K562 (cell line): ENCODE measurements around the gene SCYL1. TPM values are rescaled to one million over a fixed set of nuclear protein-coding genes. Genes with fewer than 3 reads are reported as not detected.

Experiments
- ATF4 ChIP-seq: fragments of 450-650 bp; formaldehyde crosslinking; IDR thresholded peaks from 2 replicates; pipeline ENCODE4 v1.4.0; 2022; ENCODE audit warnings: mild to moderate bottlenecking, moderate library complexity
- CEBPB ChIP-seq: fragments of 450-650 bp; IDR thresholded peaks from 2 replicates; pipeline ENCODE4 v1.6.1; 2016; ENCODE audit warnings: missing genetic modification characterization, missing compliant biosample characterization
- CLOCK ChIP-seq: fragments of 250-450 bp; sonication (Bioruptor Pico); IDR thresholded peaks from 2 replicates; pipeline ENCODE4 v1.4.0; 2020; ENCODE audit warnings: mild to moderate bottlenecking, moderate library complexity, borderline replicate concordance
- HMBOX1 ChIP-seq: sonication (generic); IDR thresholded peaks from 2 replicates; pipeline ENCODE4 v1.6.1; 2016
- KDM1A ChIP-seq, 2 experiments: fragments of 450-650 bp; IDR thresholded peaks; 2 replicates each; pipeline ENCODE4 v1.6.1; 2016; ENCODE audit warnings: mild to moderate bottlenecking in 2 of 2
- SMAD1 ChIP-seq: fragments of 150-350 bp; IDR thresholded peaks from 2 replicates; pipeline ENCODE4 v1.6.1; 2014; ENCODE audit warnings: low read length, low read depth; ENCODE audit not compliant: partially characterized antibody
- TAF1 ChIP-seq: IDR thresholded peaks from 2 replicates; pipeline ENCODE4 v1.6.1; 2011; ENCODE audit warnings: mild to moderate bottlenecking, low read length, moderate library complexity; ENCODE audit not compliant: insufficient read depth, control insufficient read depth, severe bottlenecking; ENCODE audit errors: extremely low read depth
- ZBTB40 ChIP-seq, 2 experiments: fragments of 450-650 bp in 1 of 2; sonication (generic) in 1 of 2; formaldehyde crosslinking in 1 of 2; IDR thresholded peaks; 2 replicates each; pipeline versions ENCODE4 v1.7.1 to v1.9.0; 2016 to 2022; ENCODE audit warnings: inconsistent platforms in 1 of 2, mild to moderate bottlenecking in 1 of 2, missing genetic modification reagents in 1 of 2
- ZFX ChIP-seq: sonication (generic); formaldehyde crosslinking; IDR thresholded peaks from 2 replicates; pipeline ENCODE4 v1.8.0; 2022; ENCODE audit warnings: mild to moderate bottlenecking, missing genetic modification reagents, moderate library complexity
- polyA plus RNA-seq, 8 experiments: library from polyadenylated mRNA; depleted of rRNA in 4 of 8; stranded (reverse) in 5 of 8; unstranded in 3 of 8; fragments of >200 nt; fragmentation: Nextera tagmentation in 2 of 8; fragmentation: Illumina TruSeq in 1 of 8; extraction: Ambion mirVana in 2 of 8; extraction: Trizol in 1 of 8; gene quantifications; 2 replicates each; pipeline versions ENCODE4 v1.2.1 to v1.2.3, GENCODE V29; 2011 to 2014; ENCODE audit warnings: inconsistent platforms in 1 of 8, missing spikeins in 1 of 8
- total RNA-seq, 7 experiments: library from RNA; depleted of rRNA in 6 of 7; stranded (reverse); fragments of >200 nt in 6 of 7; fragmentation: Illumina TruSeq in 2 of 7; extraction: Trizol in 2 of 7; gene quantifications; 2 replicates each; pipeline versions ENCODE4 v1.2.1 to v1.2.3, GENCODE V29; 2011 to 2021; ENCODE audit warnings: low replicate concordance in 1 of 7
- TF ChIP-seq, protein P1 (sequence below): conservative IDR thresholded peaks from 2 replicates; pipeline ENCODE4 v1.6.1; 2011; ENCODE audit warnings: low read depth, mild to moderate bottlenecking, low read length; ENCODE audit not compliant: control insufficient read depth

SCYL1 gene
- total and polyA plus RNA-seq, 9 of the 15 experiments (the other 6 are each of a cell fraction or from before 2014, with no cell fraction given) = 1.9 to 145 (median 57.6) TPM

- TF ChIP-seq ZBTB40 (IDR thresholded peaks at IDR 0.05) = no peak
- TF ChIP-seq ZBTB40 (CRISPR knock-in tag; IDR thresholded peaks at IDR 0.05) = 0 out of 2 replicates have a peak, but pooled peaks have one; percentile 12
- no peak for TF ChIP-seq CLOCK
- no peak; the same call in 1 of the 2 replicates for TF ChIP-seq ZFX (CRISPR knock-in tag)
- TF ChIP-seq HMBOX1 = 0 out of 2 replicates have a peak, but pooled peaks have one; percentile 20
- TF ChIP-seq, protein P1, sequence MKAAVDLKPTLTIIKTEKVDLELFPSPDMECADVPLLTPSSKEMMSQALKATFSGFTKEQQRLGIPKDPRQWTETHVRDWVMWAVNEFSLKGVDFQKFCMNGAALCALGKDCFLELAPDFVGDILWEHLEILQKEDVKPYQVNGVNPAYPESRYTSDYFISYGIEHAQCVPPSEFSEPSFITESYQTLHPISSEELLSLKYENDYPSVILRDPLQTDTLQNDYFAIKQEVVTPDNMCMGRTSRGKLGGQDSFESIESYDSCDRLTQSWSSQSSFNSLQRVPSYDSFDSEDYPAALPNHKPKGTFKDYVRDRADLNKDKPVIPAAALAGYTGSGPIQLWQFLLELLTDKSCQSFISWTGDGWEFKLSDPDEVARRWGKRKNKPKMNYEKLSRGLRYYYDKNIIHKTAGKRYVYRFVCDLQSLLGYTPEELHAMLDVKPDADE = peak; percentile 77
- peak; percentile 72 for TF ChIP-seq SMAD1
- no peak for TF ChIP-seq CEBPB (tag)
- peak; percentile 19; the same call in 1 of the 2 replicates for TF ChIP-seq ATF4 (CRISPR knock-in tag)
- no peak for TF ChIP-seq KDM1A (IDR thresholded peaks at IDR 0.05)
- peak; percentile 74 for TF ChIP-seq TAF1
Observed at GRCh38 chr11:65500387-65501185, 24.3 kb upstream of the SCYL1 start (continued).
